NB4 (cell line): ENCODE results near the gene APOBEC2.

Experiments used
- DNase-seq: peaks from one replicate; pipeline ENCODE4 v3.0.0; 2010; ENCODE audit warnings: low read depth
- H3K4me3 ChIP-seq: one replicate; pipeline ENCODE4 v1.5.1; 2011; ENCODE audit warnings: mild to moderate bottlenecking, low read depth, low read length, moderate library complexity
- CTCF ChIP-seq: IDR thresholded peaks from one replicate; pipeline ENCODE4 v1.5.1; 2012; ENCODE audit warnings: low read depth, low read length
- MAX ChIP-seq: IDR thresholded peaks from 2 replicates; pipeline ENCODE4 v1.6.1; 2011; ENCODE audit warnings: low read depth, low read length
- MYC ChIP-seq: IDR thresholded peaks from 2 replicates; pipeline ENCODE4 v1.6.1; 2011; ENCODE audit warnings: low read depth, low read length
- POLR2A ChIP-seq: IDR thresholded peaks from 2 replicates; pipeline ENCODE4 v1.6.1; 2011; ENCODE audit warnings: mild to moderate bottlenecking; ENCODE audit not compliant: insufficient read length; ENCODE audit errors: extremely low read depth

APOBEC2 gene

DNA sequence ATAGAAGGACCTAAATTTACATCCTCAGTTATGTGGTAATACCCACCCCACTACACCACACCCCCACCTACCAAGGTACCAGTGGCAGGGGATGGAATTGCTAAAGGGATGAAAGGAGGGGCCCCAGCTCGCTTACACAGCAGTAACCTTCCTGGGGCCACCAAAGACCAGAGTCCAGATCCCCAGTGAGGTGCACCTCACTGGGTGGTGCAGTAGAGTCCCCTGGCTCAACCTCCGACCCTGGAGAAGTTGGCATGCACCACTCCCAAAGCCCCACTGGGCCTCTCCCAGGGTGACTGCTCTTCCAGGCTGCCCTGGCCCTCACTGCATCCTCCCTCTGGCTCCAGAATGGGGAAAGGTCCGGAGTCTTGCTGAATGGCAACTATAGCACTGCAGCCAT, 14.8 kb upstream of the APOBEC2 start:
- no peak overlapping the region for H3K4me3 ChIP-seq
- TF ChIP-seq MYC (no peak), MAX (no peak), CTCF (no peak), POLR2A (no peak)
- DNase-seq = no peak

- DNase-seq = peak; percentile 42
- TF ChIP-seq CTCF (peak; percentile 85), MAX (no peak)
- H3K4me3 ChIP-seq = no peak within 1 kb of the TSS
Observed at GRCh38 chr6:41039060-41039998, 13.7 kb upstream of the APOBEC2 start, which contains the start of gene UNC5CL. UNC5CL (minus strand) TSS chr6:41039221; CDS start chr6:41035074, 4,147 bp downstream.

- TF ChIP-seq MYC (no peak), POLR2A (no peak), MAX (no peak), CTCF (no peak)
- DNase-seq = peak; percentile 52
- no peak overlapping the region for H3K4me3 ChIP-seq
Observed at GRCh38 chr6:41040101-41040939, 12.7 kb upstream of the APOBEC2 start.

DNA sequence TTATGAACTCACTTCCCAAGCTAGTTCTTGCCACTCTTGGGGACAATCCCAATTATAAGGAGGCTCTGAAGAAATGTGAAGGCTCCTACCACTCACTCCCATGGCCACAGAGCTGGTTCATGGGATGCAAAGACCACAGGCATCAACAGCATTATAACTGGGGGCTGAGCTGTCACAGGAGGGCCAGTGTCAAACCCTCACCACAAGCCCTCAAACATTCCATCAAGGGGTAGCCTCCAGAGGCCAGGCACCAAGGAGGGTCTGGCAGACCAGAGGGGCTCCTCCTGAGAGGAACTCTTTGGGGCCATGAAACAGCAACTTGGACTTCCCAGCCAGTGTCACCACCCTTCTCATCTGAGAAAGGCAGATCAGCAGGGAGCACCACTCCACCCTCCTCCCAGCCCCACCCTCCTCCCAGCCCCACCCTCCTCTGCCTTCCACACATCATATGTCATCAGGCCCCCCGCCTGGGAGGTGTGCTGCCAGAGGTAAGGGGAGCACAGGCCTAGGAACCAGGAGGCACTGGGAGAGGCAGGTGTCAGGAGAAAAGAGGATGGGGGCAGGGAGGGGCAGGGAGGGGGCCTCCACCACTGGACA, 12.0 kb upstream of the APOBEC2 start:
- no peak for TF ChIP-seq POLR2A
- no peak for TF ChIP-seq MAX
- no peak for DNase-seq
- H3K4me3 ChIP-seq = no peak overlapping the region

GRCh38 chr6:41042226-41043055, 10.6 kb upstream of the APOBEC2 start, which contains the start of gene TSPO2:
TSPO2 (plus strand) TSS chr6:41042467; CDS start chr6:41042986, 519 bp downstream.
- TF ChIP-seq POLR2A (no peak), CTCF (no peak), MAX (no peak), MYC (no peak)
- no peak within 1 kb of the TSS for H3K4me3 ChIP-seq
- DNase-seq = no peak
